Activated CD4-positive, alpha-beta T cell treated with anti-CD3 and anti-CD28 coated beads, Interleukin-2, amount 50 U/mL, for 16 hours (primary cell): ENCODE results near the gene FBXL17.

Experiments
- DNase-seq: peaks from one replicate; pipeline ENCODE4 v3.0.0-alpha.2; 2020

FBXL17 gene

DNA sequence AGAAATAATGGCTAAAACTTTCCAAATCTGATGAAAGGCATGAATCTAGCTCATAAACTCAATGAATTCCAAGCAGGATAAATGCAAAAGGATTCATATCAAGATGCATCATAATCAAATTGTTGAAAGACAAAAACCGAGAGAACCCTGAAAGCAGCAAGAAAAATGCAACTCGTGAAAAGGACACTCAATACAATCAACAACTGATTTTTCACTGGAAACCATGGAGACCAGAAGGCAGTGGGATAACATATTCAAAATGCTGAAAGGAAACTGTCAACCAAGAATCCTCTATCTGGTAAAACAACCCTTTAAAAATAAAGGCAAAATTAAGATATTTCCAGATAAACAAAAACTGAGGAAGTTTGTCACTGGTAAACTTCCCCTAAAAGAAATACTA is 9.5 kb downstream of the FBXL17 start:
- no peak for DNase-seq

- DNase-seq: no peak
Observed at GRCh38 chr5:108371263-108371662, 10.6 kb downstream of the FBXL17 start.

DNA sequence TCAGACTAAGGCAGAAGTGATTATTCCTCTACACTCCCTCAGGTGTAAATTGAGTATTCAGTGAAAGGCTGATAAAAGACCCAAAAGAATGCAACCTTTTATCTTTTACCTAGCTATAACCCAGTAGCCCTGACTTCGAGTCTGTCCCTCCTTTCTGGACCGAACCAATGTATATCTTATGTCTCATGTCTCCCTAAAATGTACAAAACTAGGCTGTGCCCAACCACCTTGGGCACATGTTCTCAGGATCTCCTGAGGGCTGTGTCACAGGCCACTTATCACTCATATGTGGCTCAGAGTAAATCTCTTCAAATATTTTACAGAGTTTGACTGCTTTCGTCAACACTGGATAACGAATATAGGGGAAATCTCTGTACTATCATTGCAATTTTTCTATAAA is 12.7 kb downstream of the FBXL17 start:
- no peak for DNase-seq

GRCh38 chr5:108367679-108368334 is 14.1 kb downstream of the FBXL17 start:
- DNase-seq: no peak

- no peak for DNase-seq
Observed at GRCh38 chr5:108366500-108366899, 15.4 kb downstream of the FBXL17 start.

GRCh38 chr5:108361771-108362170 is 20.1 kb downstream of the FBXL17 start:
- no peak for DNase-seq

DNA sequence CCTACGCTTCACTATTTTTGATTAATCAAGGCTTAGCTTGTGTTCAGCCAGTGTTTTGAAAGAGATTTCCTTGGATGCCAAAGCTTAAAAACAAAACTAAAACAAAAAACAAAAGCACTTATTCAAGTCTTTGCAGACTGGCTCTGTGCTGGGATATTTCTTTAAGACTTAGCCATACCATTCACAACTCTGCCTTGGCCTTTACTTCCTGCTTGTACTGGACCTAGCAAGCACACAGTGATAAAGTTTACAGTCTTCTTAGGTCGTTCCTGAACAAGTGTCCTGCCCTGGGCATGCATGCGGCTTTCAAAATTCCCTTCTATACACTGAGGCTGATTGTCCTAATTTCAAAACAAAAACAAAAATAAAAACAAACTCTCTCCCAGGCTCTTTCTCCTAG is 20.7 kb downstream of the FBXL17 start:
- DNase-seq: no peak

DNA sequence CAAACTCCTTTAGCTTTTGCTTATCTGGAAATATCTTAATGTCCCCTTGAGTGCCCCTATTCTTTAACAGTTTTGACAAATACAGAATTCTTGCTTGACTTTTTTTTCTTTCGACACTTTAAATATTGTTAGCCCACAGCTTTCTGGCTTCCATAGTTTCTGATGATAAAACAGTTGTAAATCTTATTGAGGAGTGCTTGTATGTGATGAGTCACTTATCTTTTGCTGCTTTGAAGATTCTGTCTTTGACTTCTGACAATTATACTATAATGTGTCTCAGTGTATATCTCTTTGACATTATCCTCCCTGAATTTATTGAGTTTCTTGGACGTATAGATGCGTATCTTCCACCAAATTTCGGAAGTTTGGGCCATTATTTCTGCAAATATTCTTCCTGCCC is 21.6 kb downstream of the FBXL17 start:
- no peak for DNase-seq

DNA sequence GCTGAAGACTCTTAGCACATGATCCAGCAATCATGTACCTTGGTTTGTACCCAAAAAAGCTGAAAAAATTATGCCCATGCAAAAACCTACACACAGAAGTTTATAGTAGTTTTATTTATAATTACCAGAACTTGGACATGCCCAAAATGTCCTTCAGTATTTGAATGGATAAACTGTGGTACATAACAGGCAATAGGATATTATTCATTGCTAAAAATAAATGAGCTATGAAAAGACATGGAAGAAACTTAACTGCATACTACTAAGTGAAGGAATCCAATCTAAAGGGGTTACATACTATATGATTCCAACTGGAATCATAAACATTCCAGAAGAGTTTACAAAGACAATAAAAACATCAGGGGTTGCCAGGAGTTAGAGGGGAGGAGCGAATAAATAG is 25.6 kb downstream of the FBXL17 start:
- DNase-seq: no peak

DNA sequence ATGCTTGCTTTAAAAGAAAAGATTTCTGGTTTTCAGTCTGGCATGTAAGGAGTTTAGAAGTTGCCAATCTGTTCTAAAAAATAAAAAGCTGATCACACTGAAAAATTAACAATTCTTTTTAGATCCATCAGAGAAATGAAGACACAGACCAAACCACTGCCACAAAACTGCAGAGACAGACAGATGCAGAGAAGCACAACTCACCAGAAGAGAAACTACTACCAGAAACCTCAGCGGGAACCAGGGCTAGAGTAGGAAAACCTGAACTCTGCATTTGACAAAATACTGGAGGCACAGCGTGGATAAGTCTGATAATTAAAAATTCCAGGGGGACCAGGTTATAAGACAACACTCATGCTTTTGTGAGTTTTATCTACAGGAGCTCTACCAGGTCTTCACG is 28.8 kb downstream of the FBXL17 start:
- DNase-seq: no peak

DNA sequence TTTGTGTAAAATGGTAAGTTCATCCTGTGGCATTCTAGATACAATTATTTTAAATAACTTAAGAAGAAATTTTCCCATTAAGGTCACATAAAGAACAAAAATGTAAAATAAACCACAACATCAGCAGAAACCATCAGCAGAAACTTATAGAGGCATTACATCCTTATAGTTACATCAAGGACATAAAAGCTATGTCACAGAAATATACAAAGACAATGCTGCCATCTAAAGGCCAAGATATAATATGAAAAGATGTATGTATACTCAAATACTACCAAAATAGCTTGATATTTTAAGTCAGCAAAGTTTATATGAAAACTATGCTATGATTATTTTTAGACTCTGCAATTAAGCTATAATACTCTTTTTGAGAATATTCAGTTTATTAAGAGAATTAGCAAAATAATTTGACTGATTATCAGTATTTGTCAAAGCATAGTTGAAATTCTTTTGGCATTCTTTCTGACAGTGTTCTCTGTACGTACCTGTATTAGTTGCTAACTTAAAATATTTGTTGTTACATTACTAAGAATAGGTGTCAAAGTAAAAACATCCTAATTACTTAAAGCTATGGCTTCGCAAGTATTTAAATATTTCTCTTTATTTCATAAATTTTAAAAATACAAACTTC is 36.2 kb downstream of the FBXL17 start:
- DNase-seq: peak; percentile 36

- DNase-seq: no peak
Observed at GRCh38 chr5:108344103-108344822, 37.6 kb downstream of the FBXL17 start.

DNA sequence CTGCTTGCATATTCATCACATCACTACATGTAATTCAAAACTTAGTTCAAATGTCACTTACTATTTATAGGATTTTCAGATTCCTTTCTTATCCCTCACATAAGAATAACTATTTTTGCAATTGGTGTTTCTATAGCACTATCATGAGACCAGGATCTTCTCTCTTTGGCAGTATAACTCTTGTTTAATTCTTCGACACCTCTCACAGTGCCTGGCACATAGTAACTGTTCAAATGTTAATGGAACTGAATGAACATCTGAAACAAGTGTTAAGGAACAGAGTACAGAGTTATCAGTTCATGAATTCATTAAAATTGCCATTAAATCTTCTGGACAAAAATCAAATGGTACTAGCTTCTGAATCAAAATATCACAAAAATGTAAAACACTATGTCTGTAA is 40.0 kb downstream of the FBXL17 start:
- DNase-seq: no peak

DNA sequence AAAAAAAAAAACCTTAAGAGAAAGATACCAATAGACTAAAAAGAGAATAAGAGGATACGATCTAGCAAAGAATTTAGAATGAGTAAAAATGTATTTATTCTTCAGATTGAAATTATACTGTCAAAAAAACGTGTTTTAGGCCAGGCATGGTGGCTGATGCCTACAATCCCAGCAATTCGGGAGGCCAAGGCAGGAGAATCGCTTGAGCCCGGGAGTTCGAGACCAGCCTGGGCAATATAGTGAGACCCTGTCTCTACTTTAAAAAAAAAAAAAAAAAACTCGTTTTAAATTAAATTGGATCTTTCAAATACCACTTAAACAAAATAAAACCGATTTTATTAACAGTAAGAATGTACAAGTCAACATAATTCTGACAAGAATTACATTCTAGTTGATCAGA is 41.8 kb downstream of the FBXL17 start:
- DNase-seq: no peak

GRCh38 chr5:108339220-108339619 is 42.7 kb downstream of the FBXL17 start:
- DNase-seq: no peak

- no peak for DNase-seq
Observed at GRCh38 chr5:108334225-108334624, 47.7 kb downstream of the FBXL17 start.

- no peak for DNase-seq
Observed at GRCh38 chr5:108326982-108327381, 54.9 kb downstream of the FBXL17 start.

GRCh38 chr5:108324886-108325285 is 57.0 kb downstream of the FBXL17 start:
- DNase-seq: no peak

DNA sequence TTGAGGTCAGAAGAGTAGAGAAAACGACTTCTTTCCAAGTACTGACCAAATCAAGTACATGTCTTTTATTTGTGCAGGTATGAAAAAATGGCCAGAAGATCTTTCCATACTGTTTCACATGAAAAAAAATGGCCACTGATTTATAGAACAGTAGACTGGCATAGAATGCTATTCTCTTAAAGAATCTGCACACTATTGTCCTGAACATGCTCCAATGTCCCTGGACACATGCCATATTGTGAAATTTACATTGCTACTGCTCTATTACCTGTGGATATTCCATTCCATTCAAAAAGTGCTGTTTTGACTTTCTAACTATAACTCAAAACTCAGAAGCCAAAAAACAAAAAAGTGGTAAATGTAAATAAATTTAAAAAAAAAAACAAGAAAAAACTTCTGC is 60.6 kb downstream of the FBXL17 start:
- no peak for DNase-seq

GRCh38 chr5:108320231-108320630 is 61.7 kb downstream of the FBXL17 start:
- DNase-seq: no peak

DNA sequence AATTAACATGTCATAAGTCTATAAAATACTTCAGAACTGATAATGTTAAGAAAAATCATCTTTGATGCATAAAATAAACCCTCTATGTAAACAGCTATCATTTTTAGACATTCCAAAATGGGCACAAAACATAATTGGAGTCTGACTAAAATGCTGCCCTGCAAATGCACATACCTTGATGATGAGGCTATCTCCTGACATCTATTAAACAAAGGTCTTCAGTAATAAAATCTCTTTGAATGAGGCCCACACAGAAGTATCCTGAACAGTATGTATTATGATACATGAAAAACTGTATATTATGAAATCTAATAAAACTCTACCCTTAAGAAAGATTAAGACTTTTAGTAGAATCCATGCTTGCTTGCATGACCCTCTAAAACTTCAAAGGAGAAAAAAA is 66.1 kb downstream of the FBXL17 start:
- DNase-seq: no peak

DNA sequence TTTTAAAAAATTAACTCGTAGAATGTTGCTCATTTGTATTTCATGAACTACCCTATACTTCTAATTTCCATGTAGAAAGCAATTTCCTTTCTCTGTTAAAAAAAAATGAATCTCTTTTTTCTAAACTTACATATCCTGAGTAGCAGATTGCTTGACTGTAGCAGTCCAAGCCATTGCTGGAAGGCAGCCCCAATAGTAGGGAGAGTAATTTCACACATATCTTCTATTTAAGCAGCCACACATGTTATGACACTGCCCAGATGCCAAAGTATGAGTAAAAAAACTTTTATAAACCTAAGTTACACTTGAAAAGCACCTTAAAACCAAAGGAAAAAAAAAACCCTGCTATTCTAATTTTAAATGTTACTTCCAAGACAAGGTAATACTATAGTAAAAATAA is 69.6 kb downstream of the FBXL17 start:
- no peak for DNase-seq

- no peak for DNase-seq
Observed at GRCh38 chr5:108311682-108312081, 70.2 kb downstream of the FBXL17 start.

DNA sequence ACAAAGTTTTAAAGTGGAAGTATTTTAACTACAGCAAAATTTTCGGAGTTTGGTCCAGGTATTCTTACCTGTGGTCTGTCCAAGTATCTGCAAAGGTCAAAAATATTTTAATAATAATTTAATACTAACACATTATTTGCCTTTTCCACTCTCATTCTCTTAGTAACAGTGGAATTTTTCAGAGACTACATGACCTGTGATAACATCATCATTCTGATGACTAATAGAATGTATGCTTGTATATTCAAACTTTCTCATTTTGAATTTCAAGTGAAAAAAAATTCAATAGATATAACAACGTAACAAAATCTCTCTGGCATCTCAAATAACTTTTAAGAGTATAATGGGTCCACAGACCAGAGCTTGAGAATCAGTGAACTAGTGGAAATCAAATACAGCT is 78.3 kb downstream of the FBXL17 start:
- DNase-seq: no peak

- no peak for DNase-seq
Observed at GRCh38 chr5:108303086-108303485, 78.8 kb downstream of the FBXL17 start.
